K562 (cell line): Measurements from ENCODE around the gene DIPK1A. TPM values are rescaled to one million over a fixed set of nuclear protein-coding genes. Genes with fewer than 3 reads are reported as not detected.

Experiments used
- ATAC-seq: fragments of 200-7000 bp; cut with Tn5 transposase; 3 replicates; pipeline ENCODE4 v1.9.1; 2020; ENCODE audit warnings: moderate library complexity
- BruUV-seq: library from RNA; stranded (reverse); fragments of 400-500 nt; replicated peaks from 2 replicates; lab custom pipeline; 2021; lab: Mats Ljungman, UMichigan
- CTCF ChIA-PET: fragments of 300-600 bp; formaldehyde crosslinking; extraction: SDS; loops from one replicate; lab custom pipeline; 2021; ENCODE audit warnings: low intra/inter-chr PET ratio; lab: Yijun Ruan, JAX
- POLR2A ChIA-PET: fragments of 300-600, 350-650 bp; sonication (Branson Sonifier 250); formaldehyde crosslinking; extraction: SDS; loops from one replicate; lab custom pipeline; 2021; ENCODE audit warnings: antibody characterized with exemption, inconsistent platforms; lab: Yijun Ruan, JAX
- DNase-seq, 4 experiments: peaks; one replicate each; pipeline versions ENCODE4 v3.0.0 to v3.0.0-alpha.2; 2011 to 2018; ENCODE audit warnings: low spot score in 3 of 4, mixed read lengths in 3 of 4; ENCODE audit errors: extremely low read depth in 1 of 4
- FAIRE-seq: peaks from 2 replicates; lab custom pipeline; 2011; peaks lifted over from hg19 to GRCh38; lab: Jason Lieb, UNC
- H2AFZ ChIP-seq: 2 replicates; pipeline ENCODE4 v1.6.0; 2011; ENCODE audit warnings: low read depth, low read length, control low read depth, inconsistent platforms
- H3K27ac ChIP-seq: fragments of 200-600 bp; 3 replicates; pipeline ENCODE4 v1.8.0; 2011; ENCODE audit warnings: low read depth, mild to moderate bottlenecking, control low read depth, inconsistent platforms, low read length, moderate library complexity, mixed read lengths; ENCODE audit errors: extremely low read depth
- H3K27me3 ChIP-seq, 2 experiments: fragments of 300-600 bp in 1 of 2; 2 replicates in 1 of 2; 3 replicates in 1 of 2; pipeline versions ENCODE4 v1.6.0 to v1.8.0; 2011; ENCODE audit warnings: inconsistent platforms in 2 of 2, low read length in 2 of 2, mild to moderate bottlenecking in 1 of 2, mixed read lengths in 1 of 2, moderate library complexity in 1 of 2; ENCODE audit not compliant: control insufficient read depth in 2 of 2, insufficient read depth in 2 of 2
- H3K36me3 ChIP-seq: fragments of 300-600 bp; 3 replicates; pipeline ENCODE4 v1.8.0; 2011; ENCODE audit warnings: mild to moderate bottlenecking, low read length, inconsistent platforms; ENCODE audit not compliant: control insufficient read depth, insufficient read depth
- H3K4me1 ChIP-seq, 2 experiments: fragments of 200-600 bp in 1 of 2; replicated peaks in 1 of 2; 2 replicates in 1 of 2; 3 replicates in 1 of 2; pipeline versions ENCODE4 v1.5.1 to v1.8.0; 2011; ENCODE audit warnings: inconsistent platforms in 2 of 2, low read length in 2 of 2, mild to moderate bottlenecking in 1 of 2, mixed read lengths in 1 of 2, moderate library complexity in 1 of 2; ENCODE audit not compliant: control insufficient read depth in 2 of 2, insufficient read depth in 2 of 2
- H3K4me2 ChIP-seq: 2 replicates; pipeline ENCODE4 v1.6.1; 2011; ENCODE audit warnings: low read length, control low read depth, inconsistent platforms, mixed read lengths; ENCODE audit not compliant: insufficient read depth
- H3K4me3 ChIP-seq: fragments of 200-600 bp; sonication (generic), shearing (Covaris generic); 2 replicates; pipeline ENCODE4 v1.5.1; 2016; ENCODE audit warnings: control low read depth, inconsistent platforms
- H3K79me2 ChIP-seq: fragments of 200-600 bp; 3 replicates; pipeline ENCODE4 v1.8.0; 2011; ENCODE audit warnings: low read length, inconsistent platforms; ENCODE audit not compliant: control insufficient read depth, insufficient read depth
- H3K9ac ChIP-seq, 2 experiments: 2 replicates each; pipeline versions ENCODE4 v1.6.0 to v1.6.1; 2011; ENCODE audit warnings: low read depth in 2 of 2, low read length in 2 of 2, control low read depth in 1 of 2, inconsistent platforms in 1 of 2, mild to moderate bottlenecking in 1 of 2, mixed read lengths in 1 of 2; ENCODE audit not compliant: insufficient read depth in 1 of 2
- H3K9me1 ChIP-seq: one replicate; pipeline ENCODE4 v1.6.0; 2011; ENCODE audit warnings: inconsistent platforms, mild to moderate bottlenecking, low read length, moderate library complexity; ENCODE audit not compliant: control insufficient read depth, insufficient read depth
- H3K9me3 ChIP-seq: replicated peaks from 2 replicates; pipeline ENCODE4 v1.5.1; 2011; ENCODE audit warnings: low read depth, low read length, inconsistent platforms; ENCODE audit not compliant: control insufficient read depth, insufficient read depth
- H4K20me1 ChIP-seq: replicated peaks from 2 replicates; pipeline ENCODE4 v1.6.1; 2011; ENCODE audit warnings: low read length, inconsistent platforms, mixed read lengths; ENCODE audit not compliant: control insufficient read depth, insufficient read depth
- BRD9 ChIP-seq: fragments of 450-650 bp; IDR thresholded peaks from 2 replicates; pipeline ENCODE4 v1.6.1; 2018; ENCODE audit warnings: low read depth; ENCODE audit not compliant: partially characterized antibody
- ILF3 ChIP-seq: fragments of 450-650 bp; IDR thresholded peaks from 2 replicates; pipeline ENCODE4 v1.6.1; 2018; ENCODE audit warnings: antibody characterized with exemption, mild to moderate bottlenecking, moderate library complexity, borderline replicate concordance
- KDM1A ChIP-seq, 2 experiments: fragments of 450-650 bp; IDR thresholded peaks; 2 replicates each; pipeline ENCODE4 v1.6.1; 2016; ENCODE audit warnings: mild to moderate bottlenecking in 2 of 2
- KLF16 ChIP-seq: IDR thresholded peaks from 2 replicates; pipeline ENCODE4 v1.6.1; 2016; ENCODE audit warnings: antibody characterized with exemption
- RCOR1 ChIP-seq, 2 experiments: IDR thresholded peaks; 2 replicates each; pipeline ENCODE4 v1.6.1; 2012; ENCODE audit warnings: low read depth in 2 of 2, low read length in 2 of 2, borderline replicate concordance in 1 of 2, improper control_type of control experiment in 1 of 2
- SLC30A9 ChIP-seq: fragments of 250-450 bp; sonication (Bioruptor Pico); IDR thresholded peaks from 2 replicates; pipeline ENCODE4 v1.8.0; 2022; ENCODE audit warnings: mild to moderate bottlenecking, moderate library complexity
- SMARCA5 ChIP-seq: fragments of 450-650 bp; IDR thresholded peaks from 2 replicates; pipeline ENCODE4 v1.6.1; 2016
- STAT6 ChIP-seq: sonication (generic); formaldehyde crosslinking; IDR thresholded peaks from 2 replicates; pipeline ENCODE4 v1.8.1; 2023; ENCODE audit warnings: mild to moderate bottlenecking, missing genetic modification reagents
- ZNF398 ChIP-seq: fragments of 250-450 bp; sonication (Bioruptor Pico); IDR thresholded peaks from 2 replicates; pipeline ENCODE4 v1.8.0; 2021; ENCODE audit warnings: moderate library complexity, mild to moderate bottlenecking, inconsistent platforms
- in situ Hi-C: fragments of 300-500 bp; cut with MboI; formaldehyde crosslinking; loops from 4 replicates; pipeline ENCODE4 v1.15.0; 2018; ENCODE audit warnings: inconsistent platforms, mixed read lengths
- intact Hi-C: fragments of 100-400 bp; cut with micrococcal nuclease; formaldehyde crosslinking; loops from 2 replicates; pipeline ENCODE4 v1.14.2; 2022
- polyA plus RNA-seq, 8 experiments: library from polyadenylated mRNA; depleted of rRNA in 4 of 8; stranded (reverse) in 5 of 8; unstranded in 3 of 8; fragments of >200 nt; fragmentation: Nextera tagmentation in 2 of 8; fragmentation: Illumina TruSeq in 1 of 8; extraction: Ambion mirVana in 2 of 8; extraction: Trizol in 1 of 8; gene quantifications; 2 replicates each; pipeline versions ENCODE4 v1.2.1 to v1.2.3, GENCODE V29; 2011 to 2014; ENCODE audit warnings: inconsistent platforms in 1 of 8, missing spikeins in 1 of 8
- total RNA-seq, 7 experiments: library from RNA; depleted of rRNA in 6 of 7; stranded (reverse); fragments of >200 nt in 6 of 7; fragmentation: Illumina TruSeq in 2 of 7; extraction: Trizol in 2 of 7; gene quantifications; 2 replicates each; pipeline versions ENCODE4 v1.2.1 to v1.2.3, GENCODE V29; 2011 to 2021; ENCODE audit warnings: low replicate concordance in 1 of 7

The DIPK1A gene
- total and polyA plus RNA-seq, 9 of the 15 experiments (the other 6 are each of a cell fraction or from before 2014, with no cell fraction given) = 0.54 to 2.5 (median 1.3) TPM

GRCh38 chr1:92797297-92797696 lies 164.0 kb downstream of the DIPK1A start:
- Histone ChIP-seq H2AFZ (no peak overlapping the region), H3K79me2 (no peaks in the 10 kb centered on the region), H3K27ac (no peak overlapping the region), H3K9me1 (no peaks in the 10 kb centered on the region), H4K20me1 (no peaks in the 10 kb centered on the region), H3K27me3 (no peaks in the 10 kb centered on the region), H3K36me3 (no peaks in the 10 kb centered on the region), H3K4me2 (no peak overlapping the region), H3K4me1 (peaks cover 8% of the 10 kb centered on the region in 2 experiments; a peak in 3 of 5 replicates), H3K4me3 (no peak overlapping the region), H3K9ac (no peak overlapping the region), H3K9me3 (no peaks in the 10 kb centered on the region)
- no TSS peak for BruUV-seq
- POLR2A ChIA-PET = interaction anchor here (0.6 to 1.9 kb wide), 5 partner anchors 10 to 1184 kb away, joined by 3 to 12 read pairs (median 4); partner anchors contain the start of genes EVI5 and RPL5
- CTCF ChIA-PET = no interaction called here
- FAIRE-seq (no peak), ATAC-seq (no peak), DNase-seq (no peak)
- TF ChIP-seq RCOR1 (IDR thresholded peaks at IDR 0.05; ENCODE audit: borderline replicate concordance in 1 of 2, low read depth in 2 of 2, low read length in 2 of 2) (peak in 1 of 2 experiments; percentile 40; a peak in 1 of 4 replicates), KDM1A (IDR thresholded peaks at IDR 0.05) (peak; percentile 79 to 85), ILF3 (no peak), ZNF398 (no peak), STAT6 (CRISPR knock-in tag) (no peak), SMARCA5 (no peak), BRD9 (no peak), KLF16 (no peak), SLC30A9 (no peak)
- intact Hi-C loops (no loop called here), in situ Hi-C loops (no loop called here)
